ENCODE data around the gene UBE2G2. TPM values are rescaled to one million over a fixed set of nuclear protein-coding genes. Genes with fewer than 3 reads are reported as not detected.

Gene UBE2G2
- total RNA-seq, 1 donor from 2014 or later, result 78.8 TPM

DNA sequence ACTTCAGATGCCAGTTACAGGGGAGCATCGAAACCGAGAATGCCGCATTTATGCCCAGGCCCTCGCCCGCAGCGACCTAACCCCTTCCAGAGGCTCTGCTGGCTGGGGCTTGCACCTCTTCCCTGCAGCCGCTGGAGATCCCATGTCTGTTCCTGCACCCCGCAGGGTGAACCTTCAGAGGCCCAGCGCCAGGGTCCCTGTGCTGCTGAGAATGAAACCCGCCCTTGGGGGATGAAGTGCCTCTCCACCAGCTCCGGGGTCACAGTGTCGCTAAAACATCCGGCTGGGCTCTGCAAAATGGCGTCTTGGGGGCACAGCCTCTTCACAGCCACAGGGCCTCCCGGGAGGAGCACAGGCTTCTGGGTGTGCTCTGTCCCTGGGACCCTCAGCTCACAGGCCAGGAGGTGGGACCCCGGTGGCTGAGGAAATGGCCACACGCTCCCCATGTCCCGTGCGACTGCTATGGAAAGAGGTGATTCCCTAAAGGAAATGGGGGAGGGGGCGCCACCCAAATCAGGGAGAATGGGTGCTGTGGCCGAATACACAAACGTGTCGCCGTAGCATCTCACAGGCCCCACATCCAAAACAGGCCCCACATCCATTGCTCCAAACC lies 50.3 kb downstream of the UBE2G2 start:
- TF ChIP-seq, protein P1, sequence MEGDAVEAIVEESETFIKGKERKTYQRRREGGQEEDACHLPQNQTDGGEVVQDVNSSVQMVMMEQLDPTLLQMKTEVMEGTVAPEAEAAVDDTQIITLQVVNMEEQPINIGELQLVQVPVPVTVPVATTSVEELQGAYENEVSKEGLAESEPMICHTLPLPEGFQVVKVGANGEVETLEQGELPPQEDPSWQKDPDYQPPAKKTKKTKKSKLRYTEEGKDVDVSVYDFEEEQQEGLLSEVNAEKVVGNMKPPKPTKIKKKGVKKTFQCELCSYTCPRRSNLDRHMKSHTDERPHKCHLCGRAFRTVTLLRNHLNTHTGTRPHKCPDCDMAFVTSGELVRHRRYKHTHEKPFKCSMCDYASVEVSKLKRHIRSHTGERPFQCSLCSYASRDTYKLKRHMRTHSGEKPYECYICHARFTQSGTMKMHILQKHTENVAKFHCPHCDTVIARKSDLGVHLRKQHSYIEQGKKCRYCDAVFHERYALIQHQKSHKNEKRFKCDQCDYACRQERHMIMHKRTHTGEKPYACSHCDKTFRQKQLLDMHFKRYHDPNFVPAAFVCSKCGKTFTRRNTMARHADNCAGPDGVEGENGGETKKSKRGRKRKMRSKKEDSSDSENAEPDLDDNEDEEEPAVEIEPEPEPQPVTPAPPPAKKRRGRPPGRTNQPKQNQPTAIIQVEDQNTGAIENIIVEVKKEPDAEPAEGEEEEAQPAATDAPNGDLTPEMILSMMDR (IDR thresholded peaks at IDR 0.05), result no peak
- Histone ChIP-seq H3K9me3 (no peaks in the 10 kb centered on the region), H3K4me1 (no peaks in the 10 kb centered on the region), H3K27me3 (peaks cover 4% of the 10 kb centered on the region), H3K4me3 (no peak overlapping the region), H3K36me3 (no peaks in the 10 kb centered on the region), H3K27ac (no peak overlapping the region)
- DNase-seq (peak; percentile 54), ATAC-seq (no peak)
- intact Hi-C loops (cut with DNase I), result no loop called here

DNA sequence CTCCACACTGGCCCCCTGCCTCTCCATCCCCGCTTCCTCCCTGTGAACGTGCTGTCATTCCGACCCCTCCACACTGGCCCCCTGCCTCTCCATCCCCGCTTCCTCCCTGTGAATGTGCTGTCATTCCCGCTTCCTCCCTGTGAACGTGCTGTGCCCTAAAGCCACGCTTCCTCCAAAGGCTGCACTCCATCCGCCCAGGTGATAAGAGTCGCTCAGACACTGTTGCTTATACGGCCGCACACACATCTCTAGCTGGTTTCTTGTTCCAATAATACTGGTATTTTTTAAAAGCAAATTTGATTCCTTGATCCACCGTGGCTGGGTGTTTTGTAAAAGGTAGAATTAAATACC lies 51.0 kb downstream of the UBE2G2 start:
- intact Hi-C loops (cut with DNase I), result no loop called here
- peaks cover 4% of the 10 kb centered on the region for H3K27me3 ChIP-seq
- no peaks in the 10 kb centered on the region for H3K4me1 ChIP-seq
- no peaks in the 10 kb centered on the region for H3K36me3 ChIP-seq
- no peak overlapping the region for H3K4me3 ChIP-seq
- H3K9me3 ChIP-seq, result no peaks in the 10 kb centered on the region
- no peak overlapping the region for H3K27ac ChIP-seq
- TF ChIP-seq, protein P1 (IDR thresholded peaks at IDR 0.05), result no peak
- ATAC-seq (no peak), DNase-seq (no peak)

DNA sequence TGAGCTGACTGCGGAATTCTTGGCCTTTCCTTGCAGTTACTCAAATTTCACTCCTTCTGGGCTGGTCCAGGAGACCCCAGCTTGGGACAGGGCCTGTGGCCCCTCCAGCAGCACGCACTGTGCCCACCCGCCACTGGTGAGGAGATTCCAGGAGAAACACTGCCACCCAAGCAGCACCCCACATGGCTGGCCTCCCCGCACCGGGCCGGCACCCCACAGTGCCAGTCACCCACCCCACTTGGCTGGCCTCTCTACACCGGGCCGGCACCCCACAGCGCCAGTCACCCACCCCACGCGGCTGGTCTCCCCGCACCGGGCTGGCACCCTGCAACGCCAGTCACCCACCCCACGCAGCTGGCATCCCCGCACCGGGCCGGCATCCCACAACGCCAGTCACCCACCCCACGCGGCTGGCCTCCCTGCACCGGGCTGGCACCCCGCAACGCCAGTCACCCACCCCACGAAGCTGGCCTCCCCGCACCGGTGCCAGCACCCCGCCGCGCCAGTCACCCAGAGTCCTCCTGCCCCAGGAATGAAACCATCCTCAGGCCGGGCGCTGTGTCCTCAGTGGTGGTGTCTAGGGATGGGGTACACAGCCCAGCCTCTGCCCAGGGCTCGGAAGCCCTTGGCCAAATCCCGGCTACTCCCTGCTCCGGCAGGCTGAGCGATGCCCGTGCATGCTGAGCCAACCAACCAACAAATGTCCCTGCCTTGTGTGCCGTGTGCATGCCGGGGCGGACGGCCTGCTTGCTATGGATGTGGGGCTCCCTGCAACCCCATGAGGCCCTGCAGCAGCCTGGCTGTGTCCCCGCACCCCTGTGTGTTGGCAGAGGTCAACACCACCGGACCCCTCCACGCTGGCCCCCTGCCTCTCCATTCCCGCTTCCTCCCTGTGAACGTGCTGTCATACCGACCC lies 51.6 kb downstream of the UBE2G2 start:
- no peaks in the 10 kb centered on the region for H3K9me3 ChIP-seq
- H3K27ac ChIP-seq, result no peak overlapping the region
- DNase-seq (peak; percentile 54), ATAC-seq (peak; percentile 18)
- no peaks in the 10 kb centered on the region for H3K36me3 ChIP-seq
- no peak overlapping the region for H3K4me3 ChIP-seq
- H3K4me1 ChIP-seq, result no peaks in the 10 kb centered on the region
- TF ChIP-seq, protein P1 (IDR thresholded peaks at IDR 0.05), result no peak
- H3K27me3 ChIP-seq, result peaks cover 4% of the 10 kb centered on the region
- intact Hi-C loops (cut with DNase I), result no loop called here

DNA sequence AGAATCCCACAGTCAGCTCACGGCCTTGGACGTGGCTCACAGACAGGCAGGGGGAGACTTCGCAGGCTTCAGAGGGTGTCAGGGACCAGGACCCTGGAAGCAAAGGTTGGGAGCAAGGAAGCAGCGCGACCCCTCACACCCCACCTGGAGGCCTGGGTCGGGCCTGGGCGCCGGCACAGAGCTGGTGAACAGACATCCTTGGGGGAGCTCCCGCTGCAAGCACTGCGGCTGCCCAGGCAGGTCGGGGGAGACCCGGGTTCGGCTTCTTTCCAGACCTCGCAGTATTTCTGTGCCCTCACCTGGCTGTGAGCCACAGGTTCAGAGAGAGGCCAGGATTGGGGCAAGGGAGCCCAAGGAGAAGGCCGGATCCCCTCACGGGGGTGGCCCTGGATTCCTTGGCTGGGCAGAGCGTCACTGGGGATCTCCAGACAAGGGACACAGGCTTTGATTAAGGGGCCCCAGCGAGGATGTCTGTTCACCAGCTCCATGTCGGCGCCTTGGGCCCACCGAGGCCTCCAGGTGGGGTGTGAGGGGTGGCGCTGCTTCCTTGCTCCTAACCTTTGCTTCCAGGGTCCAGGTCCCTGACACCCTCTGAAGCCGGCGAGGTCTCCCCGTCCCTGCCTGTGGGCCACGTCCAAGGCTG lies 52.4 kb downstream of the UBE2G2 start:
- intact Hi-C loops (cut with DNase I), result no loop called here
- H3K36me3 ChIP-seq, result no peaks in the 10 kb centered on the region
- DNase-seq (no peak), ATAC-seq (no peak)
- no peaks in the 10 kb centered on the region for H3K4me1 ChIP-seq
- TF ChIP-seq, protein P1 (IDR thresholded peaks at IDR 0.05), result no peak
- H3K27ac ChIP-seq, result no peak overlapping the region
- H3K9me3 ChIP-seq, result no peaks in the 10 kb centered on the region
- H3K4me3 ChIP-seq, result no peak overlapping the region
- peaks cover 4% of the 10 kb centered on the region for H3K27me3 ChIP-seq

DNA sequence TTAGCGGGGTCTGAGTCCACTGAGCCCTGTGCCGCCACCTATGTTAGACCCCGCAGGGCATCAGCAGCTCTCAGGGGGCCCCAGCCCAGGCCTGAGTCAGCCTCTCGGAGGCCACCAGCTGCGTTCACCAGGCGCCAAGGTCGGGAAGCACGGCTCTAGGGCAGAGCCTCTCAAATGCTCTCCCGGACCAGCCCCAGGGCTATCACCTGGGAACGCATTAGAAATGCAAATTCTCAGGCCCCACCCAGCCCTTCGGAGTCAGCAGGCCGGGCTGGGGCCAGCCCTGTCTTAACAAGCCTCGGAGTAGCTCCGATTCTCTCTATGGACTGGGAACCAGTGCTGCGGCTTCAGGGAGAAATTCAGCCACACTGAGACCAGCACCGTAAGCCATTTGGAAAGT lies 53.0 kb downstream of the UBE2G2 start:
- no peak overlapping the region for H3K27ac ChIP-seq
- peak; percentile 55 for DNase-seq
- intact Hi-C loops (cut with DNase I), result no loop called here

More for the DNA sequence above, 53.0 kb downstream of the UBE2G2 start:
- no peak for ATAC-seq
- Histone ChIP-seq H3K36me3 (no peaks in the 10 kb centered on the region), H3K9me3 (no peaks in the 10 kb centered on the region), H3K27me3 (peaks cover 4% of the 10 kb centered on the region), H3K4me3 (no peak overlapping the region), H3K4me1 (no peaks in the 10 kb centered on the region)
- TF ChIP-seq, protein P1 (IDR thresholded peaks at IDR 0.05), result no peak

Measured in upper lobe of right lung (tissue), 1 donor.